GM12872 (cell line): Measurements from ENCODE around the gene TMC2.

Experiments used
- CTCF ChIP-seq: IDR thresholded peaks from 3 replicates; pipeline ENCODE4 v1.5.1; 2011; ENCODE audit warnings: low read depth, mild to moderate bottlenecking, low read length, moderate library complexity; ENCODE audit not compliant: insufficient read depth

Gene TMC2

DNA sequence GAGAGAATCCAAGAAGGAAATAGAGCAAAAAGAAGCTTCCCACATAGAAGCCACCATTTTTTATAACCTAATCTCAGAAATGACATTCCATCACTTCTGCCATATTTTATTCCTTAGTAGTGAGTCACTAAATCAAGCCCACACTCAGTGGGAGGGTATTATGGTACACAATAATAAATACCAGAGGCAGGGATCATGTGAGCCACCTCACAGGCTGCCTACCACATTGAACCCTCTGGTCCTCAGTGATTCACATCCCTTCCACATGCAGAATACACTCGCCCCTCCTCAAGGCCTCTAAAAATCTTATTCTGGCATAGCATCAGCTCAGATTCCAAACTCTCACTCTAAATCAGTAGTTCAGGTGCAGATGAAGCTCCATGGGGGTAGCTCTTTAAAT lies 49.4 kb downstream of the TMC2 start:
- no peak for TF ChIP-seq CTCF

- no peak for TF ChIP-seq CTCF
Measured at GRCh38 chr20:2593756-2594155, 57.4 kb downstream of the TMC2 start.

- no peak for TF ChIP-seq CTCF
Measured at GRCh38 chr20:2595076-2595475, 58.7 kb downstream of the TMC2 start.

- no peak for TF ChIP-seq CTCF
Measured at GRCh38 chr20:2596673-2597279, 60.4 kb downstream of the TMC2 start.

GRCh38 chr20:2599288-2600006 lies 63.1 kb downstream of the TMC2 start:
- TF ChIP-seq CTCF: no peak

DNA sequence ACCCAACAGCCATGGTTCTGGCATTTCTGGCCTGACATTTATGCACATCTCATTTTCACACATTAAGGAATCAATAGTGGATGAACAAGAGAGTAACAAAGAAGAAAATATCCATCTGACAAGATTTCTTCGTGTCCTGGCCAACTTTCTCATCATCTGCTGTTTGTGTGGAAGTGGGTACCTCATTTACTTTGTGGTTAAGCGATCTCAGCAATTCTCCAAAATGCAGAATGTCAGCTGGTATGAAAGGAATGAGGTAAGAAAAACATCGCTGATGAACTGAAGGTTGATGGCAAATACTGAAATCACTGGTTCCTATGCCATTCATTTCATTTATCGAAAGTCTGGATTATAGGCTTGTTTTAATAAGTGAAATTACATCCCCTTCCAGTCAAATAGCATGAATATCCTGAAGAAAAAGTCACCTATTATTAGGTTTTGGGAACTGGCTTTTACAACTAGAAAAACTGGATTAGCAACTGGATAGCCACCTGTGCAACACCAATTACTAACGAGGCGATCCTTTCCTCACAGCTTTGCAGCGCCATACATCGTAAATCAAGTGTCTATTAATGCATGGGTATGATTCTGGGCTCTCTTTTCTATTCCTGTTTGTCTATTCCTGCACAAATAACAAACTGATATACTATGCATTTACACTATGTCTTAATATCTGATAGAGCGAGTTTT lies 65.8 kb downstream of the TMC2 start:
- no peak for TF ChIP-seq CTCF

DNA sequence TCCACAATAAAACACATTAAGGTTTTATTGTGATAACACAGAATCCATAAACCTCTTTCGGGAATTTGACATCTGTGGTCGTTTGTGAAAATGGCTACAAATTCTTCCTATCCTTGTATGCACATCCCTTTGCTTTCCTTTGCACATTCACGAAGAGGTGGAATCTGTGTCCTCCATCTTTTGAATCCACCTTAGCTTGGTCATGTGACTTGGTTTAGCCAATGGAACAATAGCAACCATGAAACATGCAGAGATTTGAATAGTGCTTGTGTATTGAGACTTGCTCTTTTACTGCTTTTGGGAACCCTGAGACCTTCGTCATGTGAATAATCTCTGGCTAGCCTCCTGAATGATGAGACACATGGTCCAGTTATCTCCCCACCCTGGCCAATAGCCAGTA lies 66.4 kb downstream of the TMC2 start:
- no peak for TF ChIP-seq CTCF
